Amniotic stem cell (primary cell): ENCODE results near the gene ELAC2.
"Not testable (repeated sequence)": the region's sequence is repeated elsewhere in the genome, so short reads cannot be mapped to it uniquely, and the experiment has no call there.

Experiments
- DNase-seq: peaks from one replicate; lab custom pipeline; 2025; lab: John Stamatoyannopoulos, UW

Gene ELAC2

DNA sequence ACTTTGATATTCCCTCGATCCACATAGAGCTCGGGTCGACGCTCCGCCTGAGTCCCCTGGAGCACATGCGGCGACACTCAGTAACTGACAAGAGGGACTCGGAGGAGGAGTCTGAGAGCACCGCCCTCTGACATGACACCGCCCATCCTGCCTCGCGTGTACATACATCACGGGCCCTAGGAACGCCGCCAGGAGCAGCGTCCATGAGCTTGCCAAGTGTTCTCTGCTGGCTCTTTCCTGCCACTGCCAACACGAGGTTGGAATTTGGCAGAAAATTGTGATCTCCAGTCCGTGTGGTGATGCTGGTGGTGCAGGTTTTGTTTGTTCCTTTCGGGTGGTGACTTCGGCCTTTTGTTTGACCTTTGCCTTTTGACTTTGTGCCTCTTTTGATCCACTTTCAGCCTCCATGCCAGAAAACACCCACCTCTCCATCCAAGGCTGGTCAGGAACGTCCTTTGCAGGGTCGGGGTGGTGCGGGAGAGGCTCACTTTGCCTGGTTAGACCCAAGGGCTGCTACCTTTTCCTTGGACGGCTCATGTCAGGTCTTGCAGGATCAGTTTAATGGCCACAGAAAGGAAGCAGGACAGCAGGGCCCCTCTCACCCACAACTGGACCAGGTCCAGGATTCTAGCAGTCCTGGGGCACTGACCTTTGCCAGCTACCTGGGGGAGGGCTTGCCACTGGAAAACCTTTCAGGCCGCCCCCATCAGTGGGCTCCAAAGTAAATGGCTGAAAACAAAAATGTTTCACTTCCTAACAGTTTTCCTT, 27.6 kb downstream of the ELAC2 start:
- DNase-seq: no peak

DNA sequence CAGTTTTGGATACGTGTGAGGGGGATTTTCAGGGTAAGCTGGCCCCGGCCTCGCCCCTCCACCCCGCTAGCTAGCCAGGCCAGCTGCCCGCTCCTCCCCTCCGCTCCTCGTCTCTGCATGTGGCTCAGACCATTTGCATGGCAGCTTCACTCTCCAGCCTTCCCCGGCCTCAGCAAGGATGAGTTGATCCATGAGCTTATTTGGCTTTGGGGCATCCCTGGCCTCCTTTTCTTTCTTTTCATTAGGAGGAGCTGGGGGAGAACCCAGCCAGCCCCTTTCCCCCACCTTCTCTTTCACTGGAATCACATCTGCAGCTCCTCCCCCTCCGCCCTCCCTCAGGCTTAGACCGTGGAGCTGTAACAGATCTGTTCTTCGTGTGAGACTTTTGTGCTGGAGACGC, 30.7 kb downstream of the ELAC2 start:
- DNase-seq: no peak

DNA sequence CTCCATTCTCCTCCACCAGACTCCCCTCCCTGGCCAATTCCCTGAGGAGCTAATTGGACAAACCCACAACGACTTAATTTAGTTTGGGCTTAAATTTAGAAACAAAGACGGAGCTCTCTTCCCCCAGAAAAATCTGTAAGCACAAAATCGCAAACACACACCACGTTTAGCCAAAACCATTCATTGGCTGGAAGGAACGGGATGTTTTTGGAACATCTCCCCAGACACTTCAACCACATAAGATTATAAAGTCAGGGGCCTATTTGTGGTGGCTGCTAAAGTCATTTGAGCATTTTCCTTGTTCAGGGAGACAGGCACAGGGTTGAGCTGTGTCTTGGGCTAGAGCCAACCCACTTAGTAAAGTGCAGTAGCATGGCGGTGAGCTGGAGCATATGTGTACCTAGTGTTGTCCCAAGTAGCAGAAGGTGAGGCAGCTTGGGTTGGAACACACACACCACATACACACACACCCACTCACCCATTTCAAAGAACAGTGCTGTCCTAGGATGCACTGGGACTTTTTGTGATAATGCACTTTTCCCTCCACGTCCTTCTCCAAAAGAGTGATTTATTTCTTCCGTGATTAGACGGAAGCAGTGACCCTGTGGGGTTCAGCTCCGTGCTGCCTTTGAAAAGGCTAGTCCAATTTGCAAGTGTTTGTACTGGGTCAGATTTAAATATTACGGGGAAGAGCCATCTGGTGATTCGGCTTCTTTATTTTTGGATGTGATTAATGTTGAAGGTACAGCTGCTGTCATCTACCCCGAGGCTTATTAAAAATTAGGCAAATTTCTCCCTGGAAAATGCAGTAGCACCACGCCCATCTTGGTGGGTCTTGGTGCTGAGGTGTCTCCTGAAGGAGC, 32.2 kb downstream of the ELAC2 start:
- DNase-seq: no peak

DNA sequence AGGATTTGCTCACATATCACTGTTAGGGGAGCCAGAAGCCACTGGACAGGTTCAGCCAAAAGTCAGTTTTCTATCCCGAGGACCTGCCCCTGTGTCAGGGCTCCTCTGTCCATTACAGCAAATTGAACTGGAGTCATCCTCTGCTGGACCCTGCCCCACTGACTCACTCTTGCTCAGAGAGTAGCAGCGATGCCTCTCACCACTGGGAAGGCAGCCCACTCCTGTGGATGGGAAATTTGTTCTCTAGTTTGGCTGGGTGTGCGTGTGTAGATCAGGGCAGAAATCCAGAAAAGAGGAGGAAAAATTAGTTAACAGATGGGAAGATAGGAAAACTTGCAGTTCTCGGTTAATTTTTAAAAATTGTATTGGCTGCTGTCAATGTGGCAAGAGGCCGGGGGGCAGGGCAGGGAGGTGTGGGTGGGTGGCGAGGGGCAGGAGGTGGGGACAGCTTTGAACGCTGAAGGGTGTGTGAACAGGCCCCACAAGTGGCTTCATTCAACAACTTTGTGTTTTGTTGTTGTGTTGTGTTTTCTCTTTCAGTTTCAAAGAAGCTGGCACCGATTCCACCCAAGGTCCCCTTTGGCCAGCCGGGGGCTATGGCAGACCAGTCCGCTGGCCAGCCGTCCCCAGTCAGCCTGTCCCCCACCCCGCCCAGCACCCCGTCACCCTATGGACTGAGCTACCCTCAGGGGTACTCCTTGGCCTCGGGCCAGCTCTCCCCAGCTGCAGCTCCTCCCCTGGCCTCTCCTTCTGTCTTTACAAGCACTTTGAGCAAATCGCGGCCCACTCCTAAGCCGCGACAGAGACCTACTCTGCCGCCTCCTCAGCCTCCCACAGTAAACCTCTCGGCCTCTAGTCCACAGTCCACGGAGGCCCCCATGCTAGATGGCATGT, 33.6 kb downstream of the ELAC2 start:
- DNase-seq: peak; percentile 76

DNA sequence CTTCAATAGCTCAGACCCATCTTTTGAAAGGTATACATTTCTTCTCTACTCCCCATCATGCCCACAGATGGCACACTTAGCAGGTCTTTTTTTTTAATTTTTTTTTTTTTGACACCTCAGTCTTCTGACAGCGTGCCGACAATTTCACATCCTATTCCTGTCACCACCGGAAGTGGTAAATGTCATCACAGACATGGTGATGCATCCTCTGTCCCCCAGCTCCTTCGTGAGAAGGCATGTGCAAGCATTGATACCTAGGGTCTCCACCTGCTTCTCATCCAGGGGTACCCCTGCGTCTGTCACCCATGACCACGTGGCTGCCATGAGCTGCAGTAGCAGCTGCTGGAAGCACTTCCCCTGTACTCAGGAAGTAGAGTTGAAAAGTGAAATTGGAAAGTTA, 35.6 kb downstream of the ELAC2 start:
- DNase-seq: no peak

DNA sequence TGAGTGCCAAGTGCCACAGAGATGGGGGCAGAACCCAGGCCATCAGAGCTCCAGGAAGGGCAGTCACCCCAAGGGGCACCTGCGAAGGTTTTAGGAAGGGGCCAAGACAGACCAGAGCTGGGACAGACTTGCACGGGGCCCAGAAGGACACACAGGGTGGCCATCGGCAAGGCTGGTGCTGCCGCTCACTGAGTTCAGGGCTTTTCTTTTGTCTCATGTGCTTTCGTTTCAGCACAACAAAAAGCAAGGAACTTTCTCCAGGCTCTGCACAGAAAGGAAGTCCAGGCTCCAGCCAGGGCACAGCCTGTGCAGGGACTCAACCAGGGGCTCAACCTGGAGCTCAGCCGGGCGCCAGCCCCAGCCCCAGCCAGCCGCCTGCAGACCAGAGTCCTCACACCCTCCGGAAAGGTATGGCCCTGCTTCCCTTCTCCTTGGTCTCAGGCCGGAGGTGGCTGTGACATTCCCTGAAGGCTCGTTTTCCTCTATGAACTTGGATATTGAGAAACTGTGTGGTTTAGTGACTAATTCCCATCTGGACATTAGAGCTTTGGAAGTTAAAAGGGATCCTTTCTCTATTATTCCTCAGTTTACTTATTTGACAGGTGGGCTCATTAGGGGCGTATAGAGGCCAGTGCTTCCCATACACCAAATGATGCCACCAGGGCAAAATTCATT, 37.9 kb downstream of the ELAC2 start:
- no peak for DNase-seq

DNA sequence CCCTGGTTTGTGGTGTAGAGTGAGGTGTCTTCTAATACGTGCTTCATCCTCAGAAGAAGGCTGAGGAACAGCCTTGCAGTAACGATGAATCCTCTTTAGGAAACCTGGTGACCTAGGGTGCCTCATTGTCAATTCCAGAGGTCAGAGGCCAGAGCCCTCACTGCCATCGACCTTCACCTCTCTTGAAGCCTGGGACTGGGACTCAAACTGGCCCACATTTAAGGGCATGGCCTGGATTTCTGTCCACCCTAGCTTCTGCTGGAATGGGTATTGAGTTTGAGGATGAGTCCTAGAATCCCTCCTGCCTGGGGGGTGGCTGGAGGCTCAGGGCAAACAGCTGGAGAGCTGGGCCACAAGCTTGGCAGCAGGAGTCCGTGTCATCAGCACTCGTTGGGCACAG, 38.6 kb downstream of the ELAC2 start:
- no peak for DNase-seq

DNA sequence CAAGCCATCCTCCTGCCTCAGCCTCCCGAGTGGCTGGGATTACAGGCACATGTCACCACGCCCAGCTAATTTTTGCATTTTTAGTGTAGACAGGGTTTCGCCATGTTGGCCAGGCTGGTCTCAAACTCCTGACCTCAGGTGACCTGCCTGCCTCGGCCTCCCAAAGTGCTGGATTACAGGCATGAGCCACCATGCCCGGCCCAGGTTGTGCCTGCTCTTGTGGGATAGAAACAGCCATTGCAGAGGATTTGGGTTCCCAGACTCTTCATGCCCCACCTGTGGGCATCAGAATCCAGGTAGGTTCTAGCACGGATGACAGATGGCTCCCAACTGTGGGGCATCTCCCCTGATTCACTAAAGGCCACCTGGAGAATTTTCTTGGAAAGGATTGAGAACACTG, 39.0 kb downstream of the ELAC2 start:
- not testable (repeated sequence) for DNase-seq

DNA sequence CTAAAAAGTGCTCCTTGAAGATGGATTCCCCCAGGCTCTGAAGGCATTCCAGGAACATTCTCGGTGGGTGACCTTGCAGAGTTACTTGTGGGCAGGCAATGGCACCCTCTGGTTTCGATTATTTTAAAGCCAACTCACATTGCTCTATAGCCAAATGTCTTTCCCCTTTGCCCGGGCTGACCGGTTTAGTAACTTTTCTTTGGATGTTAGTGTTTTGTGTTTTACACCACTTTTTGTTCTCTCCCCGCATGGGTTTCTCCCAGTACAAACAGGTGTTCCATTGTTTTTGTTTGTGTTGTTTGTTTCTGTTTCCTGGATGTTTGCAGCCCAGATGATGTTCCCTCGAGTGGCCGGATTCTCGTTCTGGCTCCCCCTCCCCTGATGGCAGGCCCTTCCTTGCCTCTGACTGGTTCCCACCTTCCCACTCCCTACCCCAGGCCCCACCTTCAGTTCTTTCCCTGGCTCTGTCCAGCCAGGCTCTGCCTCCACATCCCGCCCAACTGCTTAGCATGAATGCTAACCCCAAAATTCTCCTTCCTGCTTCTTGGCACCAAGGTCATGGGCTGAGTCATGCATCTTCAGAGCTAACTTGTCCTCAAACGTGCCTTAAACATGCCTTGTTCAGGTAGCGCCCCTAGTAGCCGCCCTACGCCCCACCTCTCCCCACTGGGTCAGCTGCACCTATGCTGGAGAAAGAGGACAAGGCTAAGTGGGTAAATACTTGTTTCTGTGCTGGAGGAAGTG, 40.6 kb downstream of the ELAC2 start:
- DNase-seq: no peak

DNA sequence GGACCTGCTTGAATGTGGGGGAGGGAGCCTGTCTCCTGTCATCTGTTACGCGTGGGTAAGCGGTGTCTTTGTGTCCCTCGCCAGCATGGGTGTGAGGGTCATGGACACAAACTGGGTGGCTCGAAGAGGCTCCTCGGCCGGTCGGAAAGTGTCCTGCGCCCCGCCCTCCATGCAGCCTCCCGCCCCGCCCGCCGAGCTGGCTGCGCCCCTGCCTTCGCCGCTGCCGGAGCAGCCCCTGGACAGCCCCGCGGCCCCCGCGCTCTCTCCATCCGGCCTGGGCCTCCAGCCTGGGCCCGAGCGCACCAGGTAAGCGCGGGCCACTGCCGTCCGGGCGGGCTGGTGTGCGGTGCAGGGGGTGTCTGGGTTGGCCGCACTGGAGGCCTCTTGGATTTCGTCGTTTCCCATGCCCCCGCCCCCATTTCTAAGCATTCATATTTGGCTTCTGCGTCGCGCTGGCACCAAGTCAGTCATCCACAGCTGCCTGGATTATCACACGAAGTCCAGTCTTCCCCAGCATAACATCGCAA, 43.8 kb downstream of the ELAC2 start:
- no peak for DNase-seq

DNA sequence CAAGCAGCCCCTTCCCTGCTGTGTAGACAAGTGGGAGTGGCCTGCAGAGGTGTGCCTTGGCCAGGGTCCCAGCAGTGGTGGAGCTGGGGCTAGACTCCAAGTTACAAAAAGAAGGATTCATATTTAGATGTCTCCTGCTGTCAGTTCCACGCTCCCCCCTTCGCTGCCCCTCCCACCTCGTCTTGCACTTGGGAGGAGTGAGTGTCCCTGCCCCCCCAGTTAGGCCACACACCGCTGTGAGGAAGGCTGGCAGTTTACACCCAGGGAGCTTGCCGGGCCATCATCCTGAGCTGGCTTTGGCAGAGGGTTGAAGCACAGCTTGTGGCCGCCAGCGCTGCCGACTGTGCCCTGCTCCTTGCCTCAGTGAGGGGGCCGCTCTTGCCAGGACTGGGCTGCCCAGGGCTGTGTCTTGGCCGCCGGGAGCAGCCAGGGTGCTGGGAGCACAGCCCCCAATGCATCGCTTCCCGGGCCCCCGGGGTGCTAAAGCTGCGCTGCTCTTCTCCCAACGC, 44.3 kb downstream of the ELAC2 start:
- no peak for DNase-seq

DNA sequence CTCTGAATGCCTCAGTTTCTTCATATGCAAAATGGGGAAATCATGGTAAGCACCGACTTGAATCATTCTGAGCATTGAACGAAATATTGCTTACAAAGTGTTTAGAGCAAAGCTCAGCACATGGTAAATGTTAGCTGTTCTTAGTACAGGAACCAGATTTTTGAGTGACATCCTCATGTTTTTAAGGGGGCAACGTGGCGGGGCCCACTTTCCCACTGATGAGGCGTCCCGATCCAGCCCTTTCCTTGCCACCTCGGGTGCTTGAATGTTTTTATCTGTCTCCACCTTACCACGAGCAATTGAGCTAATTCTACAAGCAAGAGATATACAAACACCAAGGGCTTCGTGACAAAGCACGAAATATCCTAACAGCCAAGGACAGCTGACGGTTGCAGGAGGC, 49.9 kb downstream of the ELAC2 start:
- DNase-seq: no peak

DNA sequence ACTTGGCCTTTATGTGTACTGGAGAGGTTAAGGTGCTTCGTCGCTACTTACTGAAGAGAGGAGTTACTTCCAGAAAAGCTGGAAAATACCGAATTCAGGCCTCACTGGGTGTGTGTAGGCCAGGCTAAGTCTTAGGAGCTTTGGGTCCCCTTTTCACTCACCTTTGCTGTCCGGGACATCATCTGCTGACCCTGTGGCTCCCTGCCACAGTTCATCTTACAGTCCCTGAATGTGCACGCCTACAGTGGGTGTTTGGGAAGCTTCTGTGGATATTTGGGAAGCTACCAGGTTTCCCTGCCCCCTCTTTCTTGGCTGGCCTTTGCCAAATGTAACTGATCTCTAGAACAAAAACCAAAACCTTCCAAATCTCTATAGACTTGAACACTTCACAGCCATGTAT, 51.4 kb downstream of the ELAC2 start:
- no peak for DNase-seq

DNA sequence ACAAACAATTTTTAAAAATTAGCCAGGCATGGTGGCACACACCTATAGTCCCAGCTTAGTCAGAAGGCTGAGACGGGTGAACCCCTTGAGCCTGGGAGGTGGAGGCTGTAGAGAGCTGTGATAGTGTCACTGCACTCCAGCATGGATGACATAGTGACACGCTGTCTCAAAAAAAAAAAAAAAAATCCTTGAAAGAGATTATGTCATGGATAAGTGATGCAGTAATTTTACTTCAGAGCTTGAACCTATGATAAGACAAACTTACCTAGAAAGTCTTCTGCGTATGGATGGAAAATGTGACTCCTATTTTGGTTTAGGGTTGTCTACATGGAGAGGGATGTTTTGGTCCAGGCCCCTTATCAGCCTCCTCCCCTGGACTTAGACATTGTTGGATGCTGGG, 51.8 kb downstream of the ELAC2 start:
- no peak for DNase-seq

DNA sequence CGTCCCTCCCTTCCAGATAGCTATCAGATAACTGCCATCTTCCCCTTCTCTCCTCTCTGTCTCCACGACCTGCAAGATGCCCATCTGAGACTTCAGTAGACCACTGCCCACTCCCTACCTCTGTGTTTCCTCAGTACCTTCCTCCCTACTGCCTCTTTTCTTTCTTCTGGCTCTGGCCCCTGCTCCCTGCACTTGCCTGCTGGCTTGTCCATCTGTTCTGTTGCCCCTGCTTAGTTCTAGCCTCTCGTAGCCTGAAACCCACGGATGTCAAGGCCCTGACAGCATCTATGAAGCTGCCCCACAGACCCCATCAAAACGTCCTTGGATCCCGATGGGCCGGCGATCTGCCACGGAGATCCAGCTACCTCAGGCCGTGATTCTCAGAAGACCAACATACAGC, 53.0 kb downstream of the ELAC2 start:
- DNase-seq: no peak

DNA sequence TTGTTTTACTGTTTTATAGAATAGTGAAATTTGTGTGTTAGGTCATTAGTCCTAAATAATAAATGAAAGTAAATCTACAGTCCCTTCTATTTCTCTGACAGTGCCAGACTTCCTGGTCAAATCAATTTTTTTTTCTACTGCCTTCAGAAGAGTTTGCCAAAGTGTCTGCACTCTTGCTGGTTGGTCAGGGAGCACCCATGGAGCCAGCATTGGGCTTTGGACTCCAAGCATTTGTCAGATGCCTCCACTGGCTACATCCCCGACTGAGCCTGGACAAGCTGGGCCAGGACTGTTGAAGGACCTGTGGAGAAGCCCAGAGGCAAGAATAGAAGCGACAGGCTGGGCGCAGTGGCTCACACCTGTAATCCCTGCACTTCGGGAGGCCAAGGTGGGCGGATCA, 53.7 kb downstream of the ELAC2 start:
- DNase-seq: no peak

DNA sequence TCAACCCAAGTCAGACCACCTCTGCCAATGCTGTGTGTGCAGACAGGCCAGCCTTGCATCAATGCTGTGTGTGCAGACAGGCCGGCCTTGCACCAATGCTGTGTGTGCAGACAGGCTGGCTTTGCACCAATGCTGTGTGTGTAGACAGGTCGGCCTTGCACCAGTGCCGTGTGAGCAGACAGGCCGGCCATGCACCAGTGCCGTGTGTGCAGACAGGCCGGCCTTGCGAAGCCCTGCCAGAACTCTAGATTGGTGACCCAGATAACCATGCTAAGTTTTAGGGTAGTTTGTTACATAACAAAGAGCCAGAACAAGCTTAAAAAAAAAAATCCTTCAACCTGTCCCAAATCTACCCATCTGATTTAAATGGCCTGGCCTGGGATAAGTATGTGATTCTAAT, 54.3 kb downstream of the ELAC2 start:
- DNase-seq: no peak

DNA sequence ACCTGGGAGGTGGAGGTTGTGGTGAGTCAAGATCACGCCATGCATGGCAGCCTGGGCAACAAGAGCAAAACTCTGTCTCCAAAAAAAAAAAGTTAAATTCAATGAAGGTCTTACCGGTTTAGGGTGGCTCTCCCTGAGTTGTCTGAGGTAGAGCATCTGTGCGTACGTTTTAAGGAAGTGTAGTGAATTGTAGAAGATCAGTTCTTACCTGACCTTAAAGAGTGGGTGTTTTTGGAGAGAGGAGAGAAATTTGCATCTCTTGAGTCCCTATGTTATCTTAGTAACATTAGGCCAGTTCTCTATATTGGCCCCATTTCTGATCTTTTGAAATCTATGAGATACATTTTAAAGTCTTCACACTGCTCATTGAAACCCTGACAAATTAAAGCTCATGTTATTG, 56.2 kb downstream of the ELAC2 start:
- DNase-seq: no peak

DNA sequence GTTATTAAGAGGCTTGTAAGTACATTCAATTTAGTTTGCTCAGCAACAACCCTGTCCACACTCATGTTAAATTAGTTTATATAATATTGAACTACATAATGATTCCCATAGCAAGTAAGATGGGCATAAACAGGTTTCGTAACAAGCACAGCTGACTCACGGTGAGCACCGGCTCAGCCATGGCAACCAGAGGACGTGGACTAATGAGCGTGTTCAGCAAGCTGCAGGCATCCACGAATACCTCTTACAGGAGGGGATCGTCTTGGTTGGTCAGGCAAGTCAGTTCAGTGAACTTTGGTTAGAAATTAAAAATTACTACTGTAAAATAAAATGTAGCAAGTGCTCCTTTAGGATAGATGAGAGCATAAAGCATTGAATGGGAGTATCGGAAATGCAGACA, 58.4 kb downstream of the ELAC2 start:
- DNase-seq: no peak

DNA sequence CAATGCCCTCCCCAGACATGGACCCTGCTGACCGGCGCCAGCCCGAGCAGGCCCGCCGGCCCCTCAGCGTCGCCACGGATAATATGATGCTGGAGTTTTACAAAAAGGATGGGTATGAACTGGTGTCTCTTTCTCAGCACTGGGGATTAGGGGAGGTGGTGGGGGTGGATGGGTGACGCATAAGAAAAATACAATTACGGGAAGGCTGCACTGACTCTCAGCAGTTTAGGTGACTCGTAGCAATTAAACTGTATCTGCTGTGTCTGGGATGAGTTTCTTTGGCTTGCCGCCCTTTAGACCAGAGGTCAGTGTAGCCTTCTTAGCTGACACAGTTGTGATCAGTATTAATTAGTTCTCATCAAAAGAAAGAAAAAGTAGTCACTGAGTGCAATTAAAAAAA, 59.0 kb downstream of the ELAC2 start:
- DNase-seq: no peak

DNA sequence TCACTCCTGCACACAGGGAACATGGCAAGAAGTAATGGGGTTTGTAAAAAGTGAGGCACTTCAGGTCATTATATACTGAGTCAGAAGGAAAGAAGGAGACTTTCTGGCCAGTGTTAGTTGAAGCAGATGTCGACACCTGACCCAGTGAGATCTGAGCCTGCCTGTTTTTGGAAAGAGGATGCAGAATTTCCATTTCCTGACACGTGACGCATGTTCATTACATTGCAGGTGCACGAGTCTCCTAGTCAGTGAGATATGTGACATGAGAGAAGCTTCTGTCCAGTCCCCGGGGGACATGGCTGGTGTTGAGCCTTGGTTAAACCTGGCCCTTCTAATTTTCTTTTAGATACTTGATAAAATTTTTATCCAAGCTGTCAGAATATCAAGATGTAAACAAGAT, 62.3 kb downstream of the ELAC2 start:
- DNase-seq: no peak
